HG02642 (cell line): ENCODE data around the gene EPN2.

ENCODE experiments used
- ATAC-seq: cut with Tn5 transposase; IDR thresholded peaks from one replicate; pipeline ENCODE4 v1.9.1; 2021; ENCODE audit warnings: mild to moderate bottlenecking; ENCODE audit not compliant: unreplicated experiment, poor library complexity

EPN2 gene

GRCh38 chr17:19360772-19361171, 123.6 kb downstream of the EPN2 start:
- no peak for ATAC-seq

- no peak for ATAC-seq
Measured at GRCh38 chr17:19361326-19361725, 124.2 kb downstream of the EPN2 start.

DNA sequence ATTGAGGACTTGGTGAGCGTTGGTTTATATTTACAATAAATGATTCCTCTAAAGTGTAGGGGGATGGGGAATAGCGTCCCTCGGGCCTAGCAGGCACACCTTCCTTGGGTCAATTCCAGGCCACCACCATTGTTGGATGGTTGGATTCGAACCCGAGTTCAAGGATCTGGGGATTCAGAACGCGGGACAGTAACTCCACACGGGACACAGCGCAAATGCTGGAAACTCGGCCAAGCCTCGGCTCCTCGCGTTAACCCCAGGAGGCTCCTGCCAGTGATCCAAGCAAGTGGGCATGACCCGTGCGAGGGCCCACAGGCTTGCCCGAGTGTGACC, 124.7 kb downstream of the EPN2 start:
- no peak for ATAC-seq

- peak; percentile 85 for ATAC-seq
Measured at GRCh38 chr17:19362277-19363113, 125.3 kb downstream of the EPN2 start, which contains the start of gene B9D1. Gene B9D1, minus strand, starts transcription at chr17:19362723. Its CDS starts 154 bp downstream, at chr17:19362569.

DNA sequence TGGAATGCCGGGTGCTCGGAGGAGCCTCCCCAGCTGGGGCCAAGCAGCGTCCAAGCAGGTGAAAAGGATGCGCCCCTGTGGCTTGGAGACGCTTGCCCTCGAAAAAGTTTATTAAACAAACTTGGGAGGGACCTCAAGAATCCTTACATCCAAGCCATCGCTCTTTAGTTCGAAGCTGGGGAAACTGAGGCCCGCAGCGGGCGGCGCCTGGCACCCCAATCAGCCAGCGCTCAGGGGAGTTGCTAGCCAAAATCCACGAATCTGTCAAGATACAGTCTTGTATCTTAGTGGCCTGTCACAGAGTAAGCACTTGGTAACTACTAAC, 125.9 kb downstream of the EPN2 start:
- no peak for ATAC-seq

DNA sequence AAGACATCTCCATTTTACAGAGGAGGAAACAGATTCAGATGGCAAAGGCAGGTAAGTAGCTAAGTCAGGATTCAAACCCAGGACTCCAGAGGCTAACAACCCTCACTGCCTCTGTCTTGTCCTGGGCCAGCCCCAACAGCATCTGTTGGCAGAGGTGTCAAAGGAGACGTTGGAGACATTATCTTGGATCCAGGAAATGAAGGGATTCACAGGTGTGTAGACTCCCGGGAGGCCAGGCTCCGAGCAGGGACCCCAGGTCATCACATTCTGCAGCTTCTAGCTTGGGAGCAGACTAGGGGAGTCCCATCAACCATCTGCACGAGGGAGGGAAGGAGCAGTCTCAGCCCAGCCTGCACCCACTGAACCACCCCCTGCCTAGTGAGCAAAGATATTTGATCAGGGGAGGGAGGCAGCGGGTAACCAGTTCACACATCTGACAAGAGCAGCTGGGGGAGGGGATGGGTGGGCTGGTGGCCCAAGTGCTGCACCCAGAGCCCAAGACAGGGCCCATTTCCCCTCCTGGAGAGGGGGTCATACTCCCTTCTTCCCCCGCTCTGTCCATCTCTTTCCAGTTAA, 126.4 kb downstream of the EPN2 start:
- ATAC-seq: no peak

- no peak for ATAC-seq
Measured at GRCh38 chr17:19364699-19365498, 127.7 kb downstream of the EPN2 start.

DNA sequence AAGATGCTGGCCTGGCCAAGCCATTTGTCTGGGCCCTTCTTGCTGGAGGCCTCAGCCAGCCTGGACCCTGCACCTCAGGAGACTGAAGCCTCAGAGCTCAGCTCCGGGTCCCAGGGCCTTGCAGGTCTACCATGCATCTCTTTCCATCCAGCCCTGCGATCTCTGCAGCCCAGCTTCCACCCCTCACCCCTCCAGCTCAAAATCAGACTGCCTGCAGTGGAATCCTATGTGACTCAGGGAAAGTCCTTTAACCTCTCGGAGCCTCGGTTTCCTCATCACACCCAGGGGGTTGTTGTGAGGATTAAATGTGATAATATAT, 128.3 kb downstream of the EPN2 start:
- no peak for ATAC-seq

DNA sequence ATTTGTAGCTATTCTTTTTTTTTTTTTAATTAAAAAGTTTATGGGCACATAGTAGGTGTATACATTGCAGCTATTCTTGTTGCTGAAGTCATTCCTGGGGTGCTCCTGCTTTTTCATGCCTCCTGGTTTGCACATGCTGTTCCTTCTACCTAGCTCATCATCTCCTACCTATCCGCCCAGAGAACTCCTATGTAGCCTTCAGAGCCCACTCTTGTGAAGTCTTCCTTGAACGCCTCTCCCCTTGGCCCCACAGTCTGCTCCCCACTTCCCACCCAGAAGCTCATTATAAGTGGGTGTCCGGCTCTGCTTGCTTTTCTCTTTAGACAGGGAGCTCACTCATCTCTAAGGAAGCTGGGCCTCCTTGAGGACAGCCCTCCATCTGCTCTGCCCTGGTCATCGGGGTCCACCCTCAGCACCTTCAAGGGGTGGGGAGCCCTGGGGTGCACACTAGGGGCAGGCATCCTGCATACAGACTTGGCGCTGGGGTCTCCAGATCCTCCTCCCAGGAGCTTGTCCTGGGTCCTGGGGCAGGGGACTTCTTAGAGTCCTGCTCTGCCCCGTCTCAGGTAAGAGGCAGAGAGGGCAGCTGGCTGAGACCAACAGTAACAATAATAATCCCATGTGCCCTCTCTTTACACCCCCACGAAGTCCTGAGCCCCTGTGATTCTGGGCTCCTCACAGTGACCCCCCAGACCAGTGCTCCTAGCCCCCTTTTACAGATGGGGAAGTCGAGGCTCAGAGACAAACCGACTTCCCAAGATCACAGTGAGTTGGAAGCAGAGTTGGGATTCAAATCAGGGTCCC, 128.9 kb downstream of the EPN2 start:
- no peak for ATAC-seq

- ATAC-seq: no peak
Measured at GRCh38 chr17:19366637-19366972, 129.4 kb downstream of the EPN2 start.

- ATAC-seq: no peak
Measured at GRCh38 chr17:19368229-19368628, 131.1 kb downstream of the EPN2 start.

GRCh38 chr17:19369107-19369778, 132.1 kb downstream of the EPN2 start:
- no peak for ATAC-seq

DNA sequence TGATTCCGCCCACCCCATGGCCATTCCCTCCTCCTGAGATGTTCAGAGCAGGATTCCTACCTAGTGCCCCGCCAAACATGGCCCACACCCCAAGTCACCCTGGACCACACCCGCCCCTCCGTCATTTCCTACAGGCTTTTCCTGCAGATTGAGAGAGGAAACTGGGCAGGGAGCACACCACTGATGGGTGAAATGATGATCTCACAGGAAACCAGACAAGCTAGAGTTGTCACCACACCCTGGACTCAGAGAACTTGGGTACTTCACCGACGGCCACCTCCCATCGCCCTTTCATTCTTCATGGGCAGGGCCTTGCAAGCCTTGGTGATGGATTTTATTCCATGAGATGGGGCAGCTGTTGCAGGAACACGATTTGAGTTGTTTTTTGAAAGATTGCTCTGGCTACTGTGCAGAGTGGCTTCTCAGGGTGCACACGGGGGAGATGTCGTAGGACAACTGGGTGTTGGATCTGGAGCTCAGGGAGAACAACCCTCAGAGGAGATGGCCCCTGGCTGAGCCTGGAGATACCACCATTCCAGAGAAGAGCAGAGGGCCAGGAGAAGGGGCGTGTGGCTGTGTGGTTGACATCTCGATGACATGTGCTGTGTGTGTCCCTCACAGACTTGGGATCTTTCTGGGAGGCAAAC, 132.8 kb downstream of the EPN2 start:
- no peak for ATAC-seq

DNA sequence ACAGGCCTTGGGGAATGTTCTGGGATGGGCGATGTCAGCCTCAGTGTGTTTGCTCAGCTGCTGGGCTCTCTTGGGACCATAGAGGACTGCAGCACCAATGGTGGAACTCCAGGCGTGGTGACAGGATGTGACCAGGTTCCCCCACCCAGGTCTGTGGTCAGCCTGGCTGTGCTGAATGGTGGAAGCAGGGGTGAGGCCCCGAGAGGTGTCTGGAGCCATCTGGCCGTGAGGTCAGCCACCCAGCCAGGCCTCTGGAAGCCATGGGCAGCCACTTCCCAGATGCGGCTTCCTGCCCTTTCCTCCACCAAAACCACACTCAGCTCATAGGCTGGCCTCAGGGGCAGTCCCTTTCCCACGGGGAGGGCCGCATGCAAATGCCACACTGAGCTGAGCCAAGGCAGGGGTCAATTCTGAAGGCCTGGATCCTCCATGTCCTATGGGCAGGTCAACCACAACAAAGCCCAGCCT, 133.4 kb downstream of the EPN2 start:
- peak; percentile 43 for ATAC-seq

DNA sequence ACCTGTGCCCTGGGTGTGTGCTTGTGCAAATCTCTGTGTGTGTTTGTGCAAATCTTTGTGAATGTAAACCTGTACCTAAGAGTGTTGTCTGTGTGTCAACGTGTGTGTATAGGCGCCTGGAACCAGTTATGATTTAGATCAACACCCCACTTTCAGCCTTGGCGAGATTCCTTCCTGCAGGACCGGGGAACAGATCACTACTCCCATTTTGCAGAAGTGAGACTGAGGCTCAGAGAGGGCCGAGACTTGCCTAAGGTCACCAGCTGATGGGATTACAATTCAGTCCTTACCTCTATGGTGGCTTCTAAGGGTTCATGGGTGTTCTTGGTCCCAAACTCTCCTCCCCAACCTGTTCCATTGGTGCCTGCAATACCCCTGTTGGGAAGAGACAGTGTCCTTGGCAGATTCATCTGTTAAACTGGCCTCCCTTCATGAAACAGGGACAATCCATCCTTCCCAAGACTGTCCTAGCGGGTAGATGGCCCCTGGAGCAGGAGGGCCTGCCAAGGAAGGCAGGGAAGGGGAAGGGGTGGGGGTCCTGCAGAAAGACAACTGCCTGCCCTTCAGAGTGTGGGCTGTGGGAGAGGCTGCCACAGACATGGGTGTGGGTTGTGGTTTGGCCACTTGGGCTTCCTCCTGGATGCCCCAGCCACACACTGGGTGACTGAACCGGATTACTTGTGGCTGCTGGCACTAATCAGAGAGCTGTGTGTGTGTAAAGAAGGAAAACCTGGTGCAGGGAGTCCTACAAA, 134.3 kb downstream of the EPN2 start:
- no peak for ATAC-seq

DNA sequence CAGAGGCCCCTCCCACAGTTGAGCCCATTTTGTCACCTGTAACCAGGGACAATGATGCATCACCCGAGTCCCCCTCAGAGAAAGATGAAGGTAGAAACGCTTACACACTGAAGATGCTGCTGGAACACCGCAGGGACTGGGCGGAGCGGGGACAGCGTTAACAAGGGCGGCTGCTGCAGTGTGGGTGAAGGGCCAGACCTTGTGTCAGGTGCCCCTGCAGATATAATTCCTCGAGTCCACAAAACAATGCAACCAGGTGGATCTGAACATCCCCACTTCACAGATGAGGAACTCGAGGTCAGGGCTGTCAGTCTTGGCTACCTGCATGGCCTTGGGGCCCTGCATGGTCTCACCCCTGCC, 134.8 kb downstream of the EPN2 start:
- ATAC-seq: no peak

GRCh38 chr17:19372439-19372838, 135.3 kb downstream of the EPN2 start:
- no peak for ATAC-seq

DNA sequence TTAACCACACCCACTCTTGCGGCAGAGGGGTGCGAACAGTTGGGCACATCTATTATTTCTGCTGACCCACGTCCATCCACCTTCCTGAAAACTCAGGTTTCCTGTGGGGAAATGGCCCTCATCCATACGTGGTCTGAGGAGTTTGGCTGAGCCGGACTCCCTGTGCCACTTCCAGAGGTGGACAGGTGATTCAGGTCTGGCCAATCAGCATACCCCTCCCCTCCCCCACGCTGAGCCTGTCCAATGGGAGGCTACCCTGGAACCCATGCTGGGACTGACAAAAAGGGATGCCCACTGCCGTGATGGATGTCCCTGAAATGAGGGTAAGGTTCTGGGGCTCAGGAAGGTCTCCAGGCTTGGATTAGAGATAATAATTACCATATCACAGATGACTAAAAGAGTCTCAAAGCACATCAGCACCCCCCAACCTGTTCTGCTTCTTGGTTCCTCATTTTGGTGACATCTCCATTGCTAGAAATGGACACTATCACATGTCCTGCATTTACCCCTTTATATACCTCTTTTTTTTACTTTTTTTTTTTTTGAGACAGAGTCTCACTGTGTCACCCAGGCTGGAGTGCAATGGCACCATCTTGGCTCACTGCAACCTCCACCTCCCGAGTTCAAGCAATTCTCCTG, 135.8 kb downstream of the EPN2 start:
- ATAC-seq: no peak

GRCh38 chr17:19374136-19374535, 137.0 kb downstream of the EPN2 start:
- no peak for ATAC-seq
